IMR-90 (cell line): ENCODE results near the gene DNASE1. TPM values are rescaled to one million over a fixed set of nuclear protein-coding genes. Genes with fewer than 3 reads are reported as not detected.

Experiments
- ATAC-seq: fragments of 200-7000 bp; cut with Tn5 transposase; 2 replicates; pipeline ENCODE4 v1.9.1; 2020; ENCODE audit warnings: low read depth, mild to moderate bottlenecking, moderate library complexity
- BruUV-seq: library from RNA; stranded (reverse); fragments of 400-500 nt; replicated peaks from 2 replicates; lab custom pipeline; 2021; lab: Mats Ljungman, UMichigan
- CTCF ChIA-PET: fragments of 300-600 bp; formaldehyde crosslinking; extraction: SDS; loops from one replicate; lab custom pipeline; 2021; ENCODE audit warnings: antibody characterized with exemption; lab: Yijun Ruan, JAX
- POLR2A ChIA-PET: fragments of 300-600 bp; sonication (Branson Sonifier 250); formaldehyde crosslinking; loops from one replicate; lab custom pipeline; 2022; ENCODE audit warnings: antibody characterized with exemption; ENCODE audit not compliant: unreplicated experiment; lab: Charles Lee
- DNase-seq: peaks from one replicate; pipeline ENCODE4 v3.0.0; 2013
- H2AFZ ChIP-seq: replicated peaks from 2 replicates; pipeline ENCODE3; 2013; ENCODE audit warnings: low read length, mild to moderate bottlenecking; ENCODE audit not compliant: poor library complexity
- H2AK5ac ChIP-seq: 2 replicates; pipeline ENCODE4 v1.6.1; 2013; ENCODE audit warnings: low read depth, low read length, inconsistent platforms
- H2AK9ac ChIP-seq: replicated peaks from 2 replicates; pipeline ENCODE3; 2013; ENCODE audit warnings: mild to moderate bottlenecking, low read depth, low read length, moderate library complexity; ENCODE audit not compliant: poor library complexity
- H2BK120ac ChIP-seq: 2 replicates; pipeline ENCODE4 v1.6.1; 2013; ENCODE audit warnings: low read depth, low read length, inconsistent platforms
- H2BK15ac ChIP-seq: 3 replicates; pipeline ENCODE4 v1.6.1; 2013; ENCODE audit warnings: low read depth, low read length, inconsistent platforms
- H2BK20ac ChIP-seq: 2 replicates; pipeline ENCODE4 v1.6.1; 2013; ENCODE audit warnings: low read depth, mild to moderate bottlenecking, inconsistent platforms, low read length, moderate library complexity
- H2BK5ac ChIP-seq: 2 replicates; pipeline ENCODE4 v1.6.1; 2013; ENCODE audit warnings: mild to moderate bottlenecking, low read depth, low read length, inconsistent platforms; ENCODE audit not compliant: poor library complexity, severe bottlenecking
- H3K14ac ChIP-seq: replicated peaks from 2 replicates; pipeline ENCODE4 v1.6.1; 2013; ENCODE audit warnings: low read depth, low read length, inconsistent platforms
- H3K18ac ChIP-seq: 2 replicates; pipeline ENCODE4 v1.6.1; 2013; ENCODE audit warnings: low read depth, low read length, control low read depth
- H3K23ac ChIP-seq: 2 replicates; pipeline ENCODE4 v1.6.1; 2013; ENCODE audit warnings: low read depth, low read length, inconsistent platforms
- H3K27ac ChIP-seq: 2 replicates; pipeline ENCODE4 v1.5.1; 2013; ENCODE audit warnings: mild to moderate bottlenecking, control low read depth, low read length; ENCODE audit not compliant: insufficient read depth
- H3K27me3 ChIP-seq: 2 replicates; pipeline ENCODE4 v1.6.1; 2013; ENCODE audit warnings: low read length; ENCODE audit not compliant: control insufficient read depth, insufficient read depth
- H3K36me3 ChIP-seq: 2 replicates; pipeline ENCODE4 v1.6.1; 2013; ENCODE audit warnings: low read length, mixed read lengths; ENCODE audit not compliant: control insufficient read depth, insufficient read depth
- H3K4ac ChIP-seq: 2 replicates; pipeline ENCODE4 v1.6.1; 2013; ENCODE audit warnings: low read depth, low read length, inconsistent platforms
- H3K4me1 ChIP-seq: 2 replicates; pipeline ENCODE4 v1.6.1; 2013; ENCODE audit warnings: low read length, mixed read lengths; ENCODE audit not compliant: control insufficient read depth, insufficient read depth
- H3K4me2 ChIP-seq: 2 replicates; pipeline ENCODE4 v1.6.1; 2013; ENCODE audit warnings: low read depth, mild to moderate bottlenecking, control low read depth, low read length, moderate library complexity
- H3K4me3 ChIP-seq: 2 replicates; pipeline ENCODE4 v1.5.1; 2013; ENCODE audit warnings: low read depth, mild to moderate bottlenecking, control low read depth, low read length, moderate library complexity; ENCODE audit not compliant: insufficient read depth
- H3K56ac ChIP-seq: 2 replicates; pipeline ENCODE4 v1.6.1; 2013; ENCODE audit warnings: low read length, inconsistent platforms; ENCODE audit not compliant: insufficient read depth; ENCODE audit errors: extremely low read depth
- H3K79me1 ChIP-seq, 2 experiments: 2 replicates each; pipeline ENCODE4 v1.6.1; 2013; ENCODE audit warnings: low read length in 2 of 2, inconsistent platforms in 1 of 2, low read depth in 1 of 2
- H3K9ac ChIP-seq: 2 replicates; pipeline ENCODE4 v1.6.1; 2013; ENCODE audit warnings: low read depth, low read length, control low read depth
- H3K9me1 ChIP-seq: 2 replicates; pipeline ENCODE4 v1.6.1; 2013; ENCODE audit warnings: low read length, inconsistent platforms; ENCODE audit not compliant: insufficient read depth
- H3K9me3 ChIP-seq: 2 replicates; pipeline ENCODE4 v1.6.1; 2013; ENCODE audit warnings: low read length; ENCODE audit not compliant: control insufficient read depth, insufficient read depth
- H4K20me1 ChIP-seq: 2 replicates; pipeline ENCODE4 v1.6.1; 2013; ENCODE audit warnings: low read length, inconsistent platforms; ENCODE audit not compliant: insufficient read depth
- H4K5ac ChIP-seq: 2 replicates; pipeline ENCODE4 v1.6.1; 2013; ENCODE audit warnings: mild to moderate bottlenecking, low read depth, low read length, control low read depth
- H4K8ac ChIP-seq, 2 experiments: 2 replicates each; pipeline ENCODE4 v1.6.1; 2013; ENCODE audit warnings: low read depth in 2 of 2, low read length in 2 of 2, control low read depth in 1 of 2, inconsistent platforms in 1 of 2
- H4K91ac ChIP-seq: 2 replicates; pipeline ENCODE4 v1.6.1; 2013; ENCODE audit warnings: low read depth, low read length, inconsistent platforms; ENCODE audit not compliant: insufficient read depth
- BHLHE40 ChIP-seq: fragments of 150-350 bp; IDR thresholded peaks from 2 replicates; pipeline ENCODE4 v1.6.1; 2016; ENCODE audit warnings: mild to moderate bottlenecking, low read depth, low read length
- CEBPB ChIP-seq: IDR thresholded peaks from 2 replicates; pipeline ENCODE4 v1.6.1; 2012; ENCODE audit warnings: low read depth, low read length, improper control_type of control experiment
- FOS ChIP-seq: fragments of 150-350 bp; IDR thresholded peaks from 2 replicates; pipeline ENCODE4 v1.6.1; 2016; ENCODE audit warnings: low read depth, low read length
- MAFK ChIP-seq: IDR thresholded peaks from 2 replicates; pipeline ENCODE4 v1.6.1; 2012; ENCODE audit warnings: low read depth, low read length, improper control_type of control experiment
- MAZ ChIP-seq: IDR thresholded peaks from 2 replicates; pipeline ENCODE4 v1.6.1; 2012; ENCODE audit warnings: low read depth, mild to moderate bottlenecking, low read length, improper control_type of control experiment, moderate library complexity, borderline replicate concordance
- MXI1 ChIP-seq: IDR thresholded peaks from 2 replicates; pipeline ENCODE4 v1.6.1; 2012; ENCODE audit warnings: low read depth, mild to moderate bottlenecking, low read length, moderate library complexity, borderline replicate concordance
- NFE2L2 ChIP-seq: fragments of 150-350 bp; IDR thresholded peaks from 2 replicates; pipeline ENCODE4 v1.6.1; 2016; ENCODE audit warnings: low read depth, mild to moderate bottlenecking, low read length
- POLR2A ChIP-seq: IDR thresholded peaks from 2 replicates; pipeline ENCODE4 v1.6.1; 2012; ENCODE audit warnings: mild to moderate bottlenecking, low read depth, low read length
- RAD21 ChIP-seq: IDR thresholded peaks from 2 replicates; pipeline ENCODE4 v1.6.1; 2012; ENCODE audit warnings: low read length, improper control_type of control experiment
- RCOR1 ChIP-seq: IDR thresholded peaks from 2 replicates; pipeline ENCODE4 v1.6.1; 2012; ENCODE audit warnings: mild to moderate bottlenecking, low read length, improper control_type of control experiment; ENCODE audit not compliant: insufficient replicate concordance
- RFX5 ChIP-seq: IDR thresholded peaks from 2 replicates; pipeline ENCODE4 v1.8.0; 2012; ENCODE audit warnings: low read depth, mild to moderate bottlenecking, low read length, moderate library complexity
- SMC3 ChIP-seq: fragments of 150-350 bp; IDR thresholded peaks from 2 replicates; pipeline ENCODE4 v1.6.1; 2016; ENCODE audit warnings: low read depth, mild to moderate bottlenecking, antibody characterized with exemption, low read length, moderate library complexity
- WGBS, 2 experiments: methylation state at CpG; one replicate each; pipeline versions ENCODE4 v1.1.5 to v1.1.7; 2013; ENCODE audit warnings: missing lambda C conversion rate in 2 of 2; ENCODE audit not compliant: insufficient read length in 1 of 2; ENCODE audit errors: extremely low coverage in 2 of 2; 5-methylcytosine and 5-hydroxymethylcytosine counted together
- dilution Hi-C: fragments of 300-500 bp; cut with HindIII; formaldehyde crosslinking; loops from one replicate; pipeline ENCODE4 v1.14.3; 2018; ENCODE audit warnings: low sequenced_read_pairs; ENCODE audit not compliant: unreplicated experiment
- in situ Hi-C: fragments of 300-500 bp; cut with MboI; formaldehyde crosslinking; loops from 3 replicates; pipeline ENCODE4 v1.14.3; 2019; ENCODE audit warnings: low sequenced_read_pairs, inconsistent platforms, mixed read lengths
- intact Hi-C: fragments of 100-400 bp; cut with micrococcal nuclease; formaldehyde crosslinking; loops from 2 replicates; pipeline ENCODE4 v1.10.0; 2022
- polyA plus RNA-seq, 3 experiments: library from polyadenylated mRNA; depleted of rRNA; stranded (reverse); fragments of >200 nt; gene quantifications; 2 replicates each; pipeline ENCODE4 v1.2.3, GENCODE V29; 2012; ENCODE audit warnings: low replicate concordance in 1 of 3
- total RNA-seq: library from RNA; depleted of rRNA; stranded (reverse); fragments of >200 nt; gene quantifications from 2 replicates; pipeline ENCODE4 v1.2.3, GENCODE V29; 2012
- TF ChIP-seq, protein P1 (sequence below): conservative IDR thresholded peaks from 2 replicates; pipeline ENCODE4 v1.5.1; 2012; ENCODE audit warnings: mild to moderate bottlenecking, low read depth, low read length, improper control_type of control experiment
- TF ChIP-seq, protein P2 (sequence below): fragments of 150-350 bp; IDR thresholded peaks from 2 replicates; pipeline ENCODE4 v1.6.1; 2016; ENCODE audit warnings: low read depth, mild to moderate bottlenecking, low read length, moderate library complexity, borderline replicate concordance
- TF ChIP-seq, protein P3 (sequence below): fragments of 150-350 bp; IDR thresholded peaks from 2 replicates; pipeline ENCODE4 v1.6.1; 2017; ENCODE audit warnings: mild to moderate bottlenecking, antibody characterized with exemption, low read length, low read depth

DNASE1 gene
- total and polyA plus RNA-seq, 2 of the 4 experiments (the other 2 are of a cell fraction), result 5.4 to 15.9 TPM

DNA sequence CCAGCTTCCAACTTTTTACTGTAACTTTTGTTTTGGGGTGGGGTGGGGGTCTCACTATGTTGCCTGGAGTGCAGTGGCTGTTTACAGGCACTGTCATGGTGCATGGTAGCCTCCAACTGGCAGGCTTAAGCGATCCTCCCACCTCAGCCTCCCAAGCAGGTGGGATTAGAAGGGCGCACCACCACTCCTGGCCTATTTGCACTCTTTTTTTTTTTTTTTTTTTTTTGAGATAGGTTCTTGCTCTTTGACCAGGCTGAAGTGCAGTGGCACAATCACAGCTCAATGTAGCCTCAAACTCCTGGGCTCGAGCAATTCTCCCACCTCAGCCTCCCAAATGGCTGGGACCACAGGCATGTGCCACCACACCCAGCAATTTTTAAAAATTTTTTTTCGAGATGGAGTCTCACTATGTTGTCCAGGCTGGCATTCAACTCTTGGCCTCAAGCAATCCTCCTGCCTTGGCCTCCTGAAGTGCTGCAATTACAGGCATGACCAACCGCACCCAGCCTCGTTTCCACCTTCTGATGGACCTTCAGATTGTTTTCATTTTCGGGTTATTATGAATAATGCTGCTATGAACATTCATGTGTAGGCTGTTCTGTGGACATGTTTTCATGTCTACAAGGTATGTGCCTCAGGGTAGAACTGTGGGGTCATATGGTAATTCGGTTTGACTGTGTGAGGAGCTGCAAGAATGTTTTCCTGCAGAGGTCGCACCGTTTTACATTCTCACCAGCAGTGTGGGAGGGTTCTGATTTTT is 51.9 kb downstream of the DNASE1 start:
- Histone ChIP-seq H3K36me3 (peaks cover 2% of the 10 kb centered on the region), H2AK5ac (no peak overlapping the region), H2BK120ac (no peak overlapping the region), H2AFZ (no peak overlapping the region), H2BK15ac (no peak overlapping the region), H3K18ac (no peak overlapping the region), H4K20me1 (0 out of 2 replicates have a peak, but pooled peaks cover 3% of the 10 kb centered on the region), H3K9me1 (peaks cover 3% of the 10 kb centered on the region; the same call in 1 of the 2 replicates), H3K27ac (no peak overlapping the region), H3K56ac (no peak overlapping the region), H4K8ac (no peak overlapping the region), H2BK5ac (no peak overlapping the region), H3K4me3 (no peak overlapping the region), H3K9ac (no peak overlapping the region), H3K79me1 (peaks cover 29 to 52% of the 10 kb centered on the region in 2 experiments), H2AK9ac (no peak overlapping the region), H4K5ac (no peak overlapping the region), H3K4me1 (no peaks in the 10 kb centered on the region), H3K23ac (no peak overlapping the region), H4K91ac (no peak overlapping the region), H3K9me3 (no peaks in the 10 kb centered on the region), H3K4ac (no peak overlapping the region), H3K27me3 (no peaks in the 10 kb centered on the region), H3K4me2 (no peak overlapping the region), H2BK20ac (no peak overlapping the region), H3K14ac (no peak overlapping the region)
- intact Hi-C loops (no loop called here), in situ Hi-C loops (no loop called here), dilution Hi-C loops (no loop called here)
- BruUV-seq, result no TSS peak
- ATAC-seq, result no peak
- 95% methylated on average over 4 of the region's 10 CpGs; no CpG with 5 or more reads in 1 of the 2 experiments for WGBS, 2 experiments
- ChIA-PET CTCF (interaction anchor here (0.6 kb wide), 1 partner anchor 698 kb away, joined by 3 read pairs; no protein-coding TSS in a partner anchor), POLR2A (no interaction called here)
- no peak for DNase-seq
- TF ChIP-seq MAZ (no peak), SMC3 (no peak), FOS (no peak), POLR2A (no peak), MAFK (no peak), NFE2L2 (no peak), RFX5 (no peak), RAD21 (no peak), MXI1 (no peak), CEBPB (no peak), BHLHE40 (no peak), RCOR1 (no peak)
- TF ChIP-seq, protein P1, sequence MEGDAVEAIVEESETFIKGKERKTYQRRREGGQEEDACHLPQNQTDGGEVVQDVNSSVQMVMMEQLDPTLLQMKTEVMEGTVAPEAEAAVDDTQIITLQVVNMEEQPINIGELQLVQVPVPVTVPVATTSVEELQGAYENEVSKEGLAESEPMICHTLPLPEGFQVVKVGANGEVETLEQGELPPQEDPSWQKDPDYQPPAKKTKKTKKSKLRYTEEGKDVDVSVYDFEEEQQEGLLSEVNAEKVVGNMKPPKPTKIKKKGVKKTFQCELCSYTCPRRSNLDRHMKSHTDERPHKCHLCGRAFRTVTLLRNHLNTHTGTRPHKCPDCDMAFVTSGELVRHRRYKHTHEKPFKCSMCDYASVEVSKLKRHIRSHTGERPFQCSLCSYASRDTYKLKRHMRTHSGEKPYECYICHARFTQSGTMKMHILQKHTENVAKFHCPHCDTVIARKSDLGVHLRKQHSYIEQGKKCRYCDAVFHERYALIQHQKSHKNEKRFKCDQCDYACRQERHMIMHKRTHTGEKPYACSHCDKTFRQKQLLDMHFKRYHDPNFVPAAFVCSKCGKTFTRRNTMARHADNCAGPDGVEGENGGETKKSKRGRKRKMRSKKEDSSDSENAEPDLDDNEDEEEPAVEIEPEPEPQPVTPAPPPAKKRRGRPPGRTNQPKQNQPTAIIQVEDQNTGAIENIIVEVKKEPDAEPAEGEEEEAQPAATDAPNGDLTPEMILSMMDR, result no peak
- TF ChIP-seq, protein P2, sequence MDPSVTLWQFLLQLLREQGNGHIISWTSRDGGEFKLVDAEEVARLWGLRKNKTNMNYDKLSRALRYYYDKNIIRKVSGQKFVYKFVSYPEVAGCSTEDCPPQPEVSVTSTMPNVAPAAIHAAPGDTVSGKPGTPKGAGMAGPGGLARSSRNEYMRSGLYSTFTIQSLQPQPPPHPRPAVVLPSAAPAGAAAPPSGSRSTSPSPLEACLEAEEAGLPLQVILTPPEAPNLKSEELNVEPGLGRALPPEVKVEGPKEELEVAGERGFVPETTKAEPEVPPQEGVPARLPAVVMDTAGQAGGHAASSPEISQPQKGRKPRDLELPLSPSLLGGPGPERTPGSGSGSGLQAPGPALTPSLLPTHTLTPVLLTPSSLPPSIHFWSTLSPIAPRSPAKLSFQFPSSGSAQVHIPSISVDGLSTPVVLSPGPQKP, result no peak
- TF ChIP-seq, protein P3, sequence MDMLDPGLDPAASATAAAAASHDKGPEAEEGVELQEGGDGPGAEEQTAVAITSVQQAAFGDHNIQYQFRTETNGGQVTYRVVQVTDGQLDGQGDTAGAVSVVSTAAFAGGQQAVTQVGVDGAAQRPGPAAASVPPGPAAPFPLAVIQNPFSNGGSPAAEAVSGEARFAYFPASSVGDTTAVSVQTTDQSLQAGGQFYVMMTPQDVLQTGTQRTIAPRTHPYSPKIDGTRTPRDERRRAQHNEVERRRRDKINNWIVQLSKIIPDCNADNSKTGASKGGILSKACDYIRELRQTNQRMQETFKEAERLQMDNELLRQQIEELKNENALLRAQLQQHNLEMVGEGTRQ, result no peak
